Panc1 (cell line): ENCODE results near the gene NRP1. TPM values are rescaled to one million over a fixed set of nuclear protein-coding genes. Genes with fewer than 3 reads are reported as not detected.

Source experiments
- ATAC-seq: fragments of 200-7000 bp; cut with Tn5 transposase; 2 replicates; pipeline ENCODE4 v1.9.1; 2020; ENCODE audit warnings: mild to moderate bottlenecking, moderate library complexity
- BruUV-seq: library from RNA; stranded (reverse); fragments of 400-500 nt; replicated peaks from 2 replicates; lab custom pipeline; 2021; lab: Mats Ljungman, UMichigan
- CTCF ChIA-PET: fragments of 300-600 bp; sonication (Branson Sonifier 250); formaldehyde crosslinking; loops from one replicate; lab custom pipeline; 2022; ENCODE audit warnings: antibody characterized with exemption; lab: Charles Lee
- POLR2A ChIA-PET: fragments of 300-600 bp; sonication (Branson Sonifier 250); formaldehyde crosslinking; loops from one replicate; lab custom pipeline; 2022; ENCODE audit warnings: antibody characterized with exemption; lab: Charles Lee
- DNase-seq: peaks from one replicate; pipeline ENCODE4 v3.0.0-alpha.2; 2010; ENCODE audit warnings: low read depth, low spot score
- H3K27ac ChIP-seq: 2 replicates; pipeline ENCODE4 v1.5.1; 2011; ENCODE audit warnings: mild to moderate bottlenecking, low read length, inconsistent platforms
- H3K27me3 ChIP-seq: fragments of 200-500 bp; sonication (Bioruptor generic); 2 replicates; pipeline ENCODE4 v1.6.0; 2014; ENCODE audit warnings: low read length, inconsistent platforms; ENCODE audit not compliant: control insufficient read depth, insufficient read depth
- H3K36me3 ChIP-seq: fragments of 200-500 bp; sonication (Bioruptor generic); 2 replicates; pipeline ENCODE4 v1.5.1; 2014; ENCODE audit warnings: inconsistent platforms, mild to moderate bottlenecking, low read length, moderate library complexity; ENCODE audit not compliant: control insufficient read depth, insufficient read depth
- H3K4me1 ChIP-seq: 2 replicates; pipeline ENCODE4 v1.5.1; 2011; ENCODE audit warnings: inconsistent platforms, mild to moderate bottlenecking, low read length, moderate library complexity; ENCODE audit not compliant: control insufficient read depth, insufficient read depth
- H3K4me3 ChIP-seq, 2 experiments: 2 replicates each; pipeline ENCODE4 v1.5.1; 2011 to 2012; ENCODE audit warnings: low read depth in 2 of 2, low read length in 2 of 2, mild to moderate bottlenecking in 2 of 2, inconsistent platforms in 1 of 2, moderate library complexity in 1 of 2
- H3K9me3 ChIP-seq: fragments of 200-500 bp; sonication (Bioruptor generic); 2 replicates; pipeline ENCODE4 v1.5.1; 2014; ENCODE audit warnings: low read depth, mild to moderate bottlenecking, inconsistent platforms, low read length, moderate library complexity; ENCODE audit not compliant: control insufficient read depth, insufficient read depth
- POLR2AphosphoS5 ChIP-seq: IDR thresholded peaks from 2 replicates; pipeline ENCODE4 v1.6.1; 2012; ENCODE audit warnings: mild to moderate bottlenecking, low read depth, low read length, moderate library complexity
- REST ChIP-seq, 2 experiments: IDR thresholded peaks; 2 replicates each; pipeline ENCODE4 v1.6.1; 2011 to 2012; ENCODE audit warnings: low read depth in 2 of 2, control low read depth in 1 of 2, low read length in 1 of 2, mild to moderate bottlenecking in 1 of 2, moderate library complexity in 1 of 2; ENCODE audit not compliant: insufficient read depth in 1 of 2
- SIN3A ChIP-seq: IDR thresholded peaks from 2 replicates; pipeline ENCODE4 v1.6.1; 2012; ENCODE audit warnings: low read depth, mild to moderate bottlenecking, low read length, moderate library complexity, borderline replicate concordance; ENCODE audit not compliant: insufficient read depth
- TCF7L2 ChIP-seq: IDR thresholded peaks from 2 replicates; pipeline ENCODE4 v1.6.1; 2011; ENCODE audit warnings: mild to moderate bottlenecking, low read depth, low read length, inconsistent platforms
- in situ Hi-C: cut with HindIII; loops from 2 replicates; pipeline ENCODE4 v1.10.0; 2016; ENCODE audit warnings: low sequenced_read_pairs, low pct_unique_long_range_greater_than_20kb
- intact Hi-C: fragments of 100-400 bp; cut with micrococcal nuclease; formaldehyde crosslinking; loops from one replicate; pipeline ENCODE4 v1.10.0; 2022; ENCODE audit not compliant: unreplicated experiment
- total RNA-seq: library from RNA; stranded (reverse); gene quantifications from one replicate; pipeline ENCODE4 v1.2.1, GENCODE V29; 2021; ENCODE audit not compliant: unreplicated experiment
- TF ChIP-seq, protein P1 (sequence below): fragments of 450-650 bp; IDR thresholded peaks from 2 replicates; pipeline ENCODE4 v1.5.1; 2017; ENCODE audit warnings: mild to moderate bottlenecking

The NRP1 gene
- total RNA-seq, 1 experiment from 2014 or later = 93.4 TPM

DNA sequence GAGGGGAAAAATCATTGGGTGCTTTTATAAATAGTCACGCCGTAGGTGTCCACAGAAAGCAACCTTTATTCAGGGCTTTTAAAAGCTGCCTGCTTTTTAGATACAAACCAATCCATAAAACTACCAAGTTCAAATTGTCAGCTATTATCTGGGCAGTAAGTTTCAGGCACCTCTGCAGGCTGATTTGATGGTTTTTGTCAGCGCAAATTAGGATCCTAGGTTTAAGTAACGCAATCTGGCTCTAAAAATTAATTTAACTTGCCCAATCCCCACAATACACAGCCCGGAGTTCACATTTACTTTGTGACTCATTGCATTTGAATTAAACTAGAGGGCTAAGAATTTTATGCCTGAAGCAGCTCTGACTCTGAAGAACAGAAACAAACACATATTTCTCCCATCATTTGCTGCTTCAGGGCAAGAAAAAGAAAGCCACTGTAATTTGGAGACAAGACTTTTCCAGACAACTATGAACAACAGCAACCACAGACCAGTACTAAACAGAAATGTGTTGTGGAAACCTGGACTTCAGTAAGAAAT lies 43.3 kb downstream of the NRP1 start:
- in situ Hi-C loops = no loop called here
- no TSS peak for BruUV-seq
- peak; percentile 87 for ATAC-seq
- H3K4me1 ChIP-seq = peaks cover 68% of the 10 kb centered on the region
- intact Hi-C loops = no loop called here
- TF ChIP-seq SIN3A = no peak
- peak; percentile 42 for TF ChIP-seq TCF7L2
- no peak for TF ChIP-seq POLR2AphosphoS5
- TF ChIP-seq, protein P1, sequence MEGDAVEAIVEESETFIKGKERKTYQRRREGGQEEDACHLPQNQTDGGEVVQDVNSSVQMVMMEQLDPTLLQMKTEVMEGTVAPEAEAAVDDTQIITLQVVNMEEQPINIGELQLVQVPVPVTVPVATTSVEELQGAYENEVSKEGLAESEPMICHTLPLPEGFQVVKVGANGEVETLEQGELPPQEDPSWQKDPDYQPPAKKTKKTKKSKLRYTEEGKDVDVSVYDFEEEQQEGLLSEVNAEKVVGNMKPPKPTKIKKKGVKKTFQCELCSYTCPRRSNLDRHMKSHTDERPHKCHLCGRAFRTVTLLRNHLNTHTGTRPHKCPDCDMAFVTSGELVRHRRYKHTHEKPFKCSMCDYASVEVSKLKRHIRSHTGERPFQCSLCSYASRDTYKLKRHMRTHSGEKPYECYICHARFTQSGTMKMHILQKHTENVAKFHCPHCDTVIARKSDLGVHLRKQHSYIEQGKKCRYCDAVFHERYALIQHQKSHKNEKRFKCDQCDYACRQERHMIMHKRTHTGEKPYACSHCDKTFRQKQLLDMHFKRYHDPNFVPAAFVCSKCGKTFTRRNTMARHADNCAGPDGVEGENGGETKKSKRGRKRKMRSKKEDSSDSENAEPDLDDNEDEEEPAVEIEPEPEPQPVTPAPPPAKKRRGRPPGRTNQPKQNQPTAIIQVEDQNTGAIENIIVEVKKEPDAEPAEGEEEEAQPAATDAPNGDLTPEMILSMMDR = no peak; the same call in 1 of the 2 replicates
- no peaks in the 10 kb centered on the region for H3K27me3 ChIP-seq
- ChIA-PET POLR2A (no interaction called here), CTCF (no interaction called here)
- peak overlapping the region; percentile 96 for H3K27ac ChIP-seq
- H3K4me3 ChIP-seq = peak overlapping the region; percentile 4 to 42; a peak in 2 of 4 replicates
- no peaks in the 10 kb centered on the region; the same call in 1 of the 2 replicates for H3K36me3 ChIP-seq
- no peak for DNase-seq
- H3K9me3 ChIP-seq = no peaks in the 10 kb centered on the region

GRCh38 chr10:33290321-33291052 lies 44.0 kb downstream of the NRP1 start:
- ATAC-seq (peak; percentile 72; the same call in 1 of the 2 replicates), DNase-seq (no peak)
- Histone ChIP-seq H3K9me3 (no peaks in the 10 kb centered on the region), H3K36me3 (no peaks in the 10 kb centered on the region; the same call in 1 of the 2 replicates), H3K4me1 (peaks cover 75% of the 10 kb centered on the region), H3K27ac (peak overlapping the region; percentile 96), H3K4me3 (peak overlapping the region; percentile 4 to 42; a peak in 2 of 4 replicates), H3K27me3 (no peaks in the 10 kb centered on the region)
- intact Hi-C loops = no loop called here
- peak; percentile 74 for TF ChIP-seq TCF7L2
- TF ChIP-seq REST (IDR thresholded peaks at IDR 0.05; ENCODE audit: insufficient read depth in 1 of 2, low read depth in 2 of 2, low read length in 1 of 2) = no peak
- TF ChIP-seq, protein P1 = peak; percentile 62
- no peak for TF ChIP-seq POLR2AphosphoS5
- no peak for TF ChIP-seq SIN3A
- no TSS peak for BruUV-seq
- ChIA-PET POLR2A (no interaction called here), CTCF (interaction anchor here (0.6 kb wide), 1 partner anchor 26 kb away, joined by 8 read pairs; no protein-coding TSS in a partner anchor)
- in situ Hi-C loops = no loop called here
